ENCODE data around the gene CYSRT1.

DNA sequence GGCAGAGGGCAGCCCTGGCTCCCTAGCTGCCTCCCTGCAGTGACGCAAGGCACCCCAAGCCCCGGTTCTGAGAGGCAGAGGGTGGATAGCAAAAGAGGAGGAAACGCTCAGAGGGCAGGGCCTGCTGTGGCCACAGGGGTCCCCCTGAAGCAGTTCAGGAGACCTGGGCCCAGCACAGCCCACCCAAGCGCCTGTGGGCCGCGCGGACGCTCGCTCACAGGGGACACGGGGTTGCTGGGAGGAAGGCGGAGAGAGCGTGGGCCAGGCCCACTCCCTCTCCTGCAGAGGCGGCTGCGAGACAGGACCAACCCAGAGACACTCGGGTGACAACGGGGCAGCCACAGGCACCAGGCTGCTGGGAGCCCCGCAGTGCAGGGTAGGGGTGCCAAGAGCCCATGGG, 45.2 kb upstream of the CYSRT1 start:
- TF ChIP-seq, protein P1, sequence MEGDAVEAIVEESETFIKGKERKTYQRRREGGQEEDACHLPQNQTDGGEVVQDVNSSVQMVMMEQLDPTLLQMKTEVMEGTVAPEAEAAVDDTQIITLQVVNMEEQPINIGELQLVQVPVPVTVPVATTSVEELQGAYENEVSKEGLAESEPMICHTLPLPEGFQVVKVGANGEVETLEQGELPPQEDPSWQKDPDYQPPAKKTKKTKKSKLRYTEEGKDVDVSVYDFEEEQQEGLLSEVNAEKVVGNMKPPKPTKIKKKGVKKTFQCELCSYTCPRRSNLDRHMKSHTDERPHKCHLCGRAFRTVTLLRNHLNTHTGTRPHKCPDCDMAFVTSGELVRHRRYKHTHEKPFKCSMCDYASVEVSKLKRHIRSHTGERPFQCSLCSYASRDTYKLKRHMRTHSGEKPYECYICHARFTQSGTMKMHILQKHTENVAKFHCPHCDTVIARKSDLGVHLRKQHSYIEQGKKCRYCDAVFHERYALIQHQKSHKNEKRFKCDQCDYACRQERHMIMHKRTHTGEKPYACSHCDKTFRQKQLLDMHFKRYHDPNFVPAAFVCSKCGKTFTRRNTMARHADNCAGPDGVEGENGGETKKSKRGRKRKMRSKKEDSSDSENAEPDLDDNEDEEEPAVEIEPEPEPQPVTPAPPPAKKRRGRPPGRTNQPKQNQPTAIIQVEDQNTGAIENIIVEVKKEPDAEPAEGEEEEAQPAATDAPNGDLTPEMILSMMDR (IDR thresholded peaks at IDR 0.05 in 8 of 11, conservative IDR thresholded peaks at IDR 0.05 in 3 of 11), result no peak
- no peak for TF ChIP-seq POLR2AphosphoS5 (IDR thresholded peaks at IDR 0.05)

All from spleen (tissue), 7 donors.